GM18508 (cell line): ENCODE data around the gene RMND5A.

Experiments
- ATAC-seq: cut with Tn5 transposase; IDR thresholded peaks from one replicate; pipeline ENCODE4 v1.9.1; 2021; ENCODE audit warnings: moderate number of reproducible peaks; ENCODE audit not compliant: insufficient read depth, unreplicated experiment

RMND5A gene

GRCh38 chr2:86719637-86720539 lies at the start of gene RMND5A:
RMND5A (plus strand) TSS chr2:86720291; CDS start chr2:86720668, 377 bp downstream.
- peak; percentile 84 for ATAC-seq

GRCh38 chr2:86671337-86671981 lies 48.6 kb upstream of the RMND5A start:
- no peak for ATAC-seq

- ATAC-seq = no peak
Measured at GRCh38 chr2:86672027-86672545, 48.0 kb upstream of the RMND5A start.

GRCh38 chr2:86673011-86673410 lies 47.1 kb upstream of the RMND5A start:
- ATAC-seq = no peak

GRCh38 chr2:86673986-86674670 lies 46.0 kb upstream of the RMND5A start:
- ATAC-seq = no peak

- no peak for ATAC-seq
Measured at GRCh38 chr2:86675104-86675503, 45.0 kb upstream of the RMND5A start.

- ATAC-seq = no peak
Measured at GRCh38 chr2:86675511-86676015, 44.5 kb upstream of the RMND5A start.

GRCh38 chr2:86677816-86678215 lies 42.3 kb upstream of the RMND5A start:
- no peak for ATAC-seq

GRCh38 chr2:86679036-86679435 lies 41.1 kb upstream of the RMND5A start:
- ATAC-seq = no peak

- ATAC-seq = no peak
Measured at GRCh38 chr2:86685351-86685750, 34.7 kb upstream of the RMND5A start.

GRCh38 chr2:86686460-86686859 lies 33.6 kb upstream of the RMND5A start:
- ATAC-seq = no peak

GRCh38 chr2:86686905-86687304 lies 33.2 kb upstream of the RMND5A start:
- ATAC-seq = no peak

- no peak for ATAC-seq
Measured at GRCh38 chr2:86695053-86695691, 24.9 kb upstream of the RMND5A start.

- no peak for ATAC-seq
Measured at GRCh38 chr2:86697551-86698104, 22.5 kb upstream of the RMND5A start.

GRCh38 chr2:86700690-86701089 lies 19.4 kb upstream of the RMND5A start:
- no peak for ATAC-seq

- no peak for ATAC-seq
Measured at GRCh38 chr2:86703704-86704361, 16.3 kb upstream of the RMND5A start.

GRCh38 chr2:86704459-86704971 lies 15.6 kb upstream of the RMND5A start:
- ATAC-seq = no peak

GRCh38 chr2:86706220-86706619 lies 13.9 kb upstream of the RMND5A start:
- no peak for ATAC-seq

- ATAC-seq = no peak
Measured at GRCh38 chr2:86706935-86707334, 13.2 kb upstream of the RMND5A start.
